ENCODE measurements around the gene TBC1D2. TPM values are rescaled to one million over a fixed set of nuclear protein-coding genes. Genes with fewer than 3 reads are reported as not detected.
"Not testable (repeated sequence)": the region's sequence is repeated elsewhere in the genome, so short reads cannot be mapped to it uniquely, and the experiment has no call there.

TBC1D2 gene
- total and polyA plus RNA-seq, 4 donors = 3.4 to 9.5 (median 4.8) TPM

- DNase-seq (ENCODE audit: low read depth in 4 of 6, low spot score in 6 of 6) = no peak
- no peaks in the 10 kb centered on the region for H3K9me3 ChIP-seq (ENCODE audit: control insufficient read depth, insufficient read depth, low read length)
- 92% methylated on average over 2 of the region's 10 CpGs for WGBS (ENCODE audit: insufficient coverage)
- H3K36me3 ChIP-seq (ENCODE audit: control insufficient read depth, insufficient read depth, low read length) = no peaks in the 10 kb centered on the region
- H3K4me3 ChIP-seq (ENCODE audit: low read depth, low read length) = no peak overlapping the region
- no peak overlapping the region for H3K27ac ChIP-seq (ENCODE audit: low read depth, low read length)
- H3K4me1 ChIP-seq (ENCODE audit: control insufficient read depth, insufficient read depth, low read length) = no peaks in the 10 kb centered on the region
- H3K27me3 ChIP-seq (ENCODE audit: control insufficient read depth, insufficient read depth, low read length) = no peaks in the 10 kb centered on the region
Observed at GRCh38 chr9:98276907-98277469, 21.5 kb upstream of the TBC1D2 start.

DNA sequence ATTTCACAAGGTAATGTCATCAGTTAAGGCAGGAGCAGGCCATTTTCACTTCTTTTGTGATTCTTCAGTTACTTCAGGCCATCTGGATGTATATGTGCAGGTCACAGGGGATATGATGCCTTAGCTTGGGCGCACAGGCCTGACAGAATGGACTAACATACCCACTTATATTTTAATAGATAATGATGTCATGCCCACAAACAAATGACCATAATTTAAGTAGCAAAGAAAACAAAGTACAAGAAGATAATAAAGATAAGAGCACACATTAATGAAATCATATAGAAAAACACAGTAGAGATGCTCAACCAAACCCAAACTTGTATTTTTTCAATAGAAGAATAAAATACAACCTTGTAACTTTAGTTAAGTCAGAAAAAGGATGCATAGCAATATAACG is 19.7 kb upstream of the TBC1D2 start:
- no peak for DNase-seq (ENCODE audit: low read depth in 4 of 6, low spot score in 6 of 6)
- H3K9me3 ChIP-seq (ENCODE audit: control insufficient read depth, insufficient read depth, low read length) = no peaks in the 10 kb centered on the region
- no peaks in the 10 kb centered on the region for H3K36me3 ChIP-seq (ENCODE audit: control insufficient read depth, insufficient read depth, low read length)
- H3K27me3 ChIP-seq (ENCODE audit: control insufficient read depth, insufficient read depth, low read length) = no peaks in the 10 kb centered on the region
- no peak overlapping the region for H3K27ac ChIP-seq (ENCODE audit: low read depth, low read length)
- H3K4me1 ChIP-seq (ENCODE audit: control insufficient read depth, insufficient read depth, low read length) = no peaks in the 10 kb centered on the region
- H3K4me3 ChIP-seq (ENCODE audit: low read depth, low read length) = no peak overlapping the region
- WGBS (ENCODE audit: insufficient coverage) = no CpG with 5 or more reads among the region's 2 CpGs

GRCh38 chr9:98272083-98272482 is 16.6 kb upstream of the TBC1D2 start:
- no peak overlapping the region for H3K27ac ChIP-seq (ENCODE audit: low read depth, low read length)
- no peaks in the 10 kb centered on the region for H3K4me1 ChIP-seq (ENCODE audit: control insufficient read depth, insufficient read depth, low read length)
- H3K27me3 ChIP-seq (ENCODE audit: control insufficient read depth, insufficient read depth, low read length) = no peaks in the 10 kb centered on the region
- no peak for DNase-seq (ENCODE audit: low read depth in 4 of 6, low spot score in 6 of 6)
- 90% methylated on average over 2 of the region's 3 CpGs for WGBS (ENCODE audit: insufficient coverage)
- H3K9me3 ChIP-seq (ENCODE audit: control insufficient read depth, insufficient read depth, low read length) = no peaks in the 10 kb centered on the region
- no peaks in the 10 kb centered on the region for H3K36me3 ChIP-seq (ENCODE audit: control insufficient read depth, insufficient read depth, low read length)
- H3K4me3 ChIP-seq (ENCODE audit: low read depth, low read length) = no peak overlapping the region

DNA sequence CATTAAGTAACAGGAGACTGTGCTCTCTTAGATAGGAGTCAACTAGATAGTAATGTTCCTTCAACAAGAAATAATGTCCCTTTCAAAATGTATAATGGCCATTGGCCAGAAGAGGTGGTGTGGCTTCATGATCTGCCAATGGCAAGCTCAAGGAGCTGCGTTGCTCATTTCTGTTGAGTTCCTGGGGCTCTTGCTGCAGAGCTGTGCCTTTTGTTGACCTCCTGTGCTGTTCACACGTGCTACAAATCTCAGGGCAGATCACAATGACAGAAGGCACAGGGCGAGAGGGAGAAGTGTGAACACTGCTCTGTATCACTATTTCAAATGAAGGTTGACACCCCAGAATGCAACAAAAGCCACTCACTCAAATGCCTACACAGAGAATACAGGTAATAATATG is 16.0 kb upstream of the TBC1D2 start:
- DNase-seq (ENCODE audit: low read depth in 4 of 6, low spot score in 6 of 6) = peak in 1 of 6 donors; percentile 35
- H3K27me3 ChIP-seq (ENCODE audit: control insufficient read depth, insufficient read depth, low read length) = no peaks in the 10 kb centered on the region
- WGBS (ENCODE audit: insufficient coverage) = 14% methylated on average over 2 of the region's 3 CpGs
- no peak overlapping the region for H3K27ac ChIP-seq (ENCODE audit: low read depth, low read length)
- no peak overlapping the region for H3K4me3 ChIP-seq (ENCODE audit: low read depth, low read length)
- no peaks in the 10 kb centered on the region for H3K36me3 ChIP-seq (ENCODE audit: control insufficient read depth, insufficient read depth, low read length)
- no peaks in the 10 kb centered on the region for H3K9me3 ChIP-seq (ENCODE audit: control insufficient read depth, insufficient read depth, low read length)
- no peaks in the 10 kb centered on the region for H3K4me1 ChIP-seq (ENCODE audit: control insufficient read depth, insufficient read depth, low read length)

DNA sequence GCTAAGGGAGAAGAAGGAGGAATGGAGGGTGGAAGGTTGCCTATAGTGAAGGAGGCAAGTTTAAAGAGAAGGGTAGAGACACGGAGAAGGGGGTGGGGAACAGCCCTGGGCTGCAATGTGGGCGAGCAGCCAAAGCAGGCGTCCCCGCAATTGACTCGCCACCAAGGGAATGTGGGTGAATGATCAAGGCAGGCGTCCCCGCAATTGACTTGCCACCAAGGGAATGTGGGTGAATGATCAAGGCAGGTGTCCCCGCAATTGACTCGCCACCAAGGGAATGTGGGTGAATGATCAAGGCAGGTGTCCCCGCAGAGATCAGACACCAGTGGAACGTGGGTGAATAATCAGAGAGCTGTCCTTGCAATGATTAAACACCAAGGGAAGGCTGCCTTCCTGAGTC is 14.8 kb upstream of the TBC1D2 start:
- not testable (repeated sequence) for H3K4me1 ChIP-seq (ENCODE audit: control insufficient read depth, insufficient read depth, low read length); H3K27ac ChIP-seq (ENCODE audit: low read depth, low read length); DNase-seq (ENCODE audit: low read depth in 4 of 6, low spot score in 6 of 6); H3K9me3 ChIP-seq (ENCODE audit: control insufficient read depth, insufficient read depth, low read length); H3K27me3 ChIP-seq (ENCODE audit: control insufficient read depth, insufficient read depth, low read length); H3K36me3 ChIP-seq (ENCODE audit: control insufficient read depth, insufficient read depth, low read length); H3K4me3 ChIP-seq (ENCODE audit: low read depth, low read length)
- WGBS (ENCODE audit: insufficient coverage) = 63% methylated on average over 10 of the region's 11 CpGs

- not testable (repeated sequence) for H3K27me3 ChIP-seq (ENCODE audit: control insufficient read depth, insufficient read depth, low read length); H3K27ac ChIP-seq (ENCODE audit: low read depth, low read length); H3K4me1 ChIP-seq (ENCODE audit: control insufficient read depth, insufficient read depth, low read length); H3K36me3 ChIP-seq (ENCODE audit: control insufficient read depth, insufficient read depth, low read length); DNase-seq (ENCODE audit: low read depth in 4 of 6, low spot score in 6 of 6); H3K9me3 ChIP-seq (ENCODE audit: control insufficient read depth, insufficient read depth, low read length); H3K4me3 ChIP-seq (ENCODE audit: low read depth, low read length)
- 65% methylated on average over 9 of the region's 10 CpGs for WGBS (ENCODE audit: insufficient coverage)
Observed at GRCh38 chr9:98269652-98270051, 14.2 kb upstream of the TBC1D2 start.

DNA sequence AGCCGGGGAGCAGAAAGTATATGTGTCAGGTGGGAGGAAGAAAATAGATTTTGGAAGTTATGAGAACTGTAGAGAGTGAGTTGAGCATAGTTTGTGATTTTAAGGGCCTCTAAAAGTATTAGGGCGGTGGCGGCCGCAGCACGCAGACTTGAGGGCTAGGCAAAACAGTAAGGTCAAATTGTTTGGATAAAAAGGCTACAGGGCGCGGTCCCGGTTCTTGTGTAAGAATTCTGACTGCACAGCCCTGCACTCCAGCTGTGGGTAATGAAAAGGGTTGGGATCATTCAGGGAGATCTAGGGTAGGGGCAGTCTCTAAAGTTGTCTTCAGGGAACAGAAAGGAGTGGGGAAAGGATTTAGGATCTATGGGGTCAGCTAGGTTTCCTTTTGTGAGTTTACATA is 12.1 kb upstream of the TBC1D2 start:
- 84% methylated on average over 8 of the region's 8 CpGs for WGBS (ENCODE audit: insufficient coverage)
- not testable (repeated sequence) for DNase-seq (ENCODE audit: low read depth in 4 of 6, low spot score in 6 of 6); H3K4me3 ChIP-seq (ENCODE audit: low read depth, low read length); H3K27ac ChIP-seq (ENCODE audit: low read depth, low read length); H3K27me3 ChIP-seq (ENCODE audit: control insufficient read depth, insufficient read depth, low read length); H3K4me1 ChIP-seq (ENCODE audit: control insufficient read depth, insufficient read depth, low read length); H3K9me3 ChIP-seq (ENCODE audit: control insufficient read depth, insufficient read depth, low read length); H3K36me3 ChIP-seq (ENCODE audit: control insufficient read depth, insufficient read depth, low read length)

- Histone ChIP-seq H3K9me3 (ENCODE audit: control insufficient read depth, insufficient read depth, low read length) (no peaks in the 10 kb centered on the region), H3K27me3 (ENCODE audit: control insufficient read depth, insufficient read depth, low read length) (no peaks in the 10 kb centered on the region), H3K4me1 (ENCODE audit: control insufficient read depth, insufficient read depth, low read length) (no peaks in the 10 kb centered on the region), H3K36me3 (ENCODE audit: control insufficient read depth, insufficient read depth, low read length) (no peaks in the 10 kb centered on the region), H3K27ac (ENCODE audit: low read depth, low read length) (no peak overlapping the region), H3K4me3 (ENCODE audit: low read depth, low read length) (no peak overlapping the region)
- 61% methylated on average over 2 of the region's 2 CpGs for WGBS (ENCODE audit: insufficient coverage)
- DNase-seq (ENCODE audit: low read depth in 4 of 6, low spot score in 6 of 6) = no peak
Observed at GRCh38 chr9:98264516-98264915, 9.1 kb upstream of the TBC1D2 start.

GRCh38 chr9:98263482-98264357 is 8.3 kb upstream of the TBC1D2 start:
- Histone ChIP-seq H3K9me3 (ENCODE audit: control insufficient read depth, insufficient read depth, low read length) (no peaks in the 10 kb centered on the region), H3K4me3 (ENCODE audit: low read depth, low read length) (no peak overlapping the region), H3K4me1 (ENCODE audit: control insufficient read depth, insufficient read depth, low read length) (no peaks in the 10 kb centered on the region), H3K27me3 (ENCODE audit: control insufficient read depth, insufficient read depth, low read length) (no peaks in the 10 kb centered on the region), H3K27ac (ENCODE audit: low read depth, low read length) (no peak overlapping the region), H3K36me3 (ENCODE audit: control insufficient read depth, insufficient read depth, low read length) (no peaks in the 10 kb centered on the region)
- 0% methylated on average over 2 of the region's 8 CpGs for WGBS (ENCODE audit: insufficient coverage)
- DNase-seq (ENCODE audit: low read depth in 4 of 6, low spot score in 6 of 6) = peak in 5 of 6 donors; percentile 26 to 91 (median 64)

DNA sequence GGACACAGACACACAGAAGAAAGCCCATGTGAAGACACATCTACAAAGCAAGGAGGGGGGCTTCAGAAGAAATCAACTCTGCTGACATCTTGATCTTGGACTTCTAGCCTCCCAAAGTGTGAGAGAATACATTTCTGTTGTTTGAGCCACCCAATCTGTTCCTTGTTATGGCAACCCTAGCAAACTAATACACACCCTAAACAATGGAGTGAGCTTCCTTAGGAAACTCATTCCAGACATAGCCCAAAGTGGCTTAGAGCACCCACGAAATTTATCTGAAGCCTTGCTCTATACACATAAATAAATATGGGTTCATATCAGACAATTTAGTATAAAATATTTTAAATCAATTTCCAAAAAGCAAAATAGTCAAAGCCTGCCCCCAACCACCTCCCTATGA is 7.6 kb upstream of the TBC1D2 start:
- Histone ChIP-seq H3K4me1 (ENCODE audit: control insufficient read depth, insufficient read depth, low read length) (no peaks in the 10 kb centered on the region), H3K36me3 (ENCODE audit: control insufficient read depth, insufficient read depth, low read length) (no peaks in the 10 kb centered on the region), H3K9me3 (ENCODE audit: control insufficient read depth, insufficient read depth, low read length) (no peaks in the 10 kb centered on the region), H3K4me3 (ENCODE audit: low read depth, low read length) (no peak overlapping the region), H3K27ac (ENCODE audit: low read depth, low read length) (no peak overlapping the region), H3K27me3 (ENCODE audit: control insufficient read depth, insufficient read depth, low read length) (no peaks in the 10 kb centered on the region)
- WGBS (ENCODE audit: insufficient coverage) = no CpG with 5 or more reads among the region's 1 CpG
- no peak for DNase-seq (ENCODE audit: low read depth in 4 of 6, low spot score in 6 of 6)

All from spinal cord (tissue), 10 donors.